A673 (cell line): ENCODE results near the gene C2CD3.

ENCODE experiments used
- EZH2 ChIP-seq: fragments of 200-600 bp; sonication (generic); IDR thresholded peaks from 2 replicates; pipeline ENCODE4 v1.6.1; 2017; ENCODE audit warnings: borderline replicate concordance, low read depth, mild to moderate bottlenecking, mixed read lengths, antibody characterized with exemption, low read length; ENCODE audit not compliant: poor library complexity, severe bottlenecking
- TF ChIP-seq, protein P1 (sequence below): fragments of 300-800, 200-600 bp; sonication (generic); conservative IDR thresholded peaks from 2 replicates; pipeline ENCODE4 v1.5.1; 2017; ENCODE audit warnings: low read depth, mild to moderate bottlenecking, antibody characterized with exemption, low read length, moderate library complexity, mixed read lengths

GRCh38 chr11:74033046-74033445 is 137.8 kb downstream of the C2CD3 start:
- TF ChIP-seq, protein P1, sequence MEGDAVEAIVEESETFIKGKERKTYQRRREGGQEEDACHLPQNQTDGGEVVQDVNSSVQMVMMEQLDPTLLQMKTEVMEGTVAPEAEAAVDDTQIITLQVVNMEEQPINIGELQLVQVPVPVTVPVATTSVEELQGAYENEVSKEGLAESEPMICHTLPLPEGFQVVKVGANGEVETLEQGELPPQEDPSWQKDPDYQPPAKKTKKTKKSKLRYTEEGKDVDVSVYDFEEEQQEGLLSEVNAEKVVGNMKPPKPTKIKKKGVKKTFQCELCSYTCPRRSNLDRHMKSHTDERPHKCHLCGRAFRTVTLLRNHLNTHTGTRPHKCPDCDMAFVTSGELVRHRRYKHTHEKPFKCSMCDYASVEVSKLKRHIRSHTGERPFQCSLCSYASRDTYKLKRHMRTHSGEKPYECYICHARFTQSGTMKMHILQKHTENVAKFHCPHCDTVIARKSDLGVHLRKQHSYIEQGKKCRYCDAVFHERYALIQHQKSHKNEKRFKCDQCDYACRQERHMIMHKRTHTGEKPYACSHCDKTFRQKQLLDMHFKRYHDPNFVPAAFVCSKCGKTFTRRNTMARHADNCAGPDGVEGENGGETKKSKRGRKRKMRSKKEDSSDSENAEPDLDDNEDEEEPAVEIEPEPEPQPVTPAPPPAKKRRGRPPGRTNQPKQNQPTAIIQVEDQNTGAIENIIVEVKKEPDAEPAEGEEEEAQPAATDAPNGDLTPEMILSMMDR, result no peak
- no peak for TF ChIP-seq EZH2
